Left lobe of liver (tissue), 2 donors: ENCODE results near the gene DLX5. TPM values are rescaled to one million over a fixed set of nuclear protein-coding genes. Genes with fewer than 3 reads are reported as not detected.
A peak's percentile ranks its signal among the peaks of the same experiment; 100 is the strongest.
"Not testable (repeated sequence)": the region's sequence is repeated elsewhere in the genome, so short reads cannot be mapped to it uniquely, and the experiment has no call there.

Source experiments
- ATAC-seq: fragments of 200-7000 bp; cut with Tn5 transposase; one replicate; pipeline ENCODE4 v1.9.1; 2020; ENCODE audit warnings: mild to moderate bottlenecking, moderate library complexity
- DNase-seq: peaks from one replicate; pipeline ENCODE4 v3.0.0-alpha.2; 2020; ENCODE audit warnings: low spot score
- total RNA-seq: library from RNA; stranded (reverse); gene quantifications from one replicate; pipeline ENCODE4 v1.2.1, GENCODE V29; 2021
- donor health status: DM: no; HTN: no; CAD: no; lungs with moderate emphysema.
- donor health status: DM: no; HTN: yes; CAD: no.

Gene DLX5
- not detected for total RNA-seq

GRCh38 chr7:97024209-97025129, at the start of gene DLX5:
Gene DLX5, minus strand, starts transcription at chr7:97024831. Its CDS starts 208 bp downstream, at chr7:97024623.
- peak; percentile 20 for ATAC-seq
- DNase-seq, result no peak

- ATAC-seq, DNase-seq: not testable (repeated sequence)
Measured at GRCh38 chr7:97072025-97072424, 47.4 kb upstream of the DLX5 start.

- no peak for DNase-seq
- peak; percentile 93 for ATAC-seq
Measured at GRCh38 chr7:97064972-97065587, 40.4 kb upstream of the DLX5 start.

GRCh38 chr7:97064020-97064419, 39.4 kb upstream of the DLX5 start:
- ATAC-seq (no peak), DNase-seq (no peak)

GRCh38 chr7:97043281-97043680, 18.6 kb upstream of the DLX5 start:
- DNase-seq (no peak), ATAC-seq (no peak)

GRCh38 chr7:97039374-97040065, 14.9 kb upstream of the DLX5 start:
- DNase-seq, result no peak
- ATAC-seq, result no peak

GRCh38 chr7:97034213-97034852, 9.7 kb upstream of the DLX5 start:
- not testable (repeated sequence) for ATAC-seq, DNase-seq

GRCh38 chr7:97027427-97028234, 3.0 kb upstream of the DLX5 start:
- DNase-seq (peak; percentile 81), ATAC-seq (peak; percentile 98)

GRCh38 chr7:97026715-97027426, 2.2 kb upstream of the DLX5 start:
- DNase-seq (no peak), ATAC-seq (no peak)

GRCh38 chr7:97025983-97026714, 1.5 kb upstream of the DLX5 start:
- ATAC-seq, result no peak

GRCh38 chr7:97025130-97025499, 484 bp upstream of the DLX5 start:
- DNase-seq, result no peak
- no peak for ATAC-seq

More at GRCh38 chr7:97025983-97026714, 1.5 kb upstream of the DLX5 start:
- no peak for DNase-seq

- no peak for DNase-seq
- ATAC-seq, result no peak
Measured at GRCh38 chr7:97022491-97023306, 1.9 kb downstream of the DLX5 start.

GRCh38 chr7:97021747-97022490, 2.7 kb downstream of the DLX5 start:
- DNase-seq, result no peak
- ATAC-seq, result peak; percentile 38

- ATAC-seq (no peak), DNase-seq (no peak)
Measured at GRCh38 chr7:97020996-97021746, 3.5 kb downstream of the DLX5 start.

- ATAC-seq (no peak), DNase-seq (no peak)
Measured at GRCh38 chr7:97020601-97020995, 4.0 kb downstream of the DLX5 start.

- no peak for ATAC-seq
- no peak for DNase-seq
Measured at GRCh38 chr7:97019710-97020225, 4.9 kb downstream of the DLX5 start.
